Fibroblast of mammary gland (primary cell): ENCODE measurements around the gene CAPZB.

Experiments
- DNase-seq: peaks from one replicate; pipeline ENCODE4 v3.0.0-alpha.2; 2010; ENCODE audit warnings: low read depth
- H3K4me3 ChIP-seq: 2 replicates; pipeline ENCODE4 v1.5.1; 2011; ENCODE audit warnings: low read depth, mild to moderate bottlenecking, low read length, moderate library complexity; ENCODE audit not compliant: control insufficient read depth
- CTCF ChIP-seq: conservative IDR thresholded peaks from 2 replicates; pipeline ENCODE4 v1.5.1; 2011; ENCODE audit warnings: low read depth, low read length, inconsistent platforms; ENCODE audit not compliant: control insufficient read depth, insufficient read depth

Gene CAPZB

DNA sequence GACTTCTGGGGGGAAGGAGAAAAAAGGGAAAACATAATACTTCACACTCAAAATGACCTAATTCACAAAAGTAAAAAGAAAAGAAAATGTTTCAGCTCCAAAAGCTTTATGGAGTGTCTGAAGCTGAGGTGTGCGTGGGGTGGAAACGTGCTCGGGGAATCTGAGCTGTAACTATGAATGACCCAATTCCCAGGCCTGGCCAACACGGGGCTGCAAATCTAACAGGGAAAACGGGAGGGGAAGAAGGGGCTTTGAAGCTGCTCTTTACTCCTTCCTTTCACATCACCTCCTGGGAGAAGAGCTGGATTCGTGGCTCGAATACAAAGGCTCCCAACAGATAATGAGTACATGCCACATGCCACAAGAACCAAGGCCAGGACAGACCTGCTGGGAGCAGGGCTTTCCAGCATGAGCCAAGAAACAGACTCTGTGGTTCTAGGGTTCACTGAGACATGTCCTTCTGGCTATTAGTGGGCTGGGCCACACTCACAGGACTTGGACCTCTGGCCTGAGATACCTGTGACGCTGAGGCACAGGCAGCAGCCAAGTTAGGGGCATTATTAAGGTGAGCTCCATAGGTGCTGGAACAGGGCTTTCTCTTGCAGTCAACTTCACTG lies 121.7 kb downstream of the CAPZB start:
- no peak overlapping the region for H3K4me3 ChIP-seq
- DNase-seq, result no peak
- no peak for TF ChIP-seq CTCF

DNA sequence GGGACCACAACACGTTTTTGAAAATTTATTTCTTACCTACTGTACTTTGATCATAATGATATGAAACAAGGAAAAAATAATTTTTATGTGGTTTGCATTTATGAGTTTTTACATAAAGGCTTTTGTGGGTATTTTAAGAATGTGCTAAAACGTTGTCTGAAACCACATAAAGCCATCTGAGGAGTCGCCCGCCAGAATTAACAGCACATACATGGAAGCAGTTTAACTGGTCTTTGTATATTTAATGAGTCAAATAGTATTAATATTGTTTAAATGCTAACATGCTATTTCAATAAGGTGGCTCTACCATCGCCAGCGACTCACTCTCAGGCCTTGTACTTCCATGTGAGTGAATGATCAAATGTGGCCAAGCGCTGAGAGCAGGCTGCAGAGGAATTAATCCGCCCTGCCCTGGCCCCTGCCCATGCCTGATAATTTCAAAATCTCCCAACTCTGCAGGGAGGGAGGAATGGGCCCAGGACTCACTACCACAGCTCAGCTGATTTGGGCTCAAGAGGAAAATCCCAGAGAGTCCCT lies 123.7 kb downstream of the CAPZB start:
- DNase-seq, result peak; percentile 66
- H3K4me3 ChIP-seq, result no peak overlapping the region
- TF ChIP-seq CTCF, result no peak

GRCh38 chr1:19360843-19361610 lies 124.3 kb downstream of the CAPZB start:
- no peak overlapping the region for H3K4me3 ChIP-seq

DNA sequence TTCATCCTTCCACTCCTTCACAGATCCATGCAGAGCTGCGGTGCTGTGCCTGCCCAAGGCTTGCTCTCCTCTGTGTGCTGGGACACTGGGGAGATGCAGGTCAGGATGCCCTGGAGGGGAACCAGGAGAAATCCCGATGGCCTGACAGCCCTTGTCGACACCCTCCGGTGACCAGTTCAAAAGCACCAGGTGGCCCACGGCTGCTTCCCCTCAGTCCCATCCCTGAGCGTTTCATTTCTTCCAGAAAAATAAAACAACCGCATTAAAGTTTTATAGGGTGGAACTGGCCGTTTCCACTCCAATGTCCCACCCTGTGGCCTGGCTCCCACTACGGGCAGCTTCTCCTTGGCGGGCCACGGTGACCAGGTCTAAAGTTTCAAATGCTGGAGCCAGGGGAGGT lies 124.9 kb downstream of the CAPZB start:
- no peak overlapping the region for H3K4me3 ChIP-seq
- DNase-seq, result no peak
- no peak for TF ChIP-seq CTCF

More at GRCh38 chr1:19360843-19361610, 124.3 kb downstream of the CAPZB start:
- TF ChIP-seq CTCF, result no peak
- no peak for DNase-seq

DNA sequence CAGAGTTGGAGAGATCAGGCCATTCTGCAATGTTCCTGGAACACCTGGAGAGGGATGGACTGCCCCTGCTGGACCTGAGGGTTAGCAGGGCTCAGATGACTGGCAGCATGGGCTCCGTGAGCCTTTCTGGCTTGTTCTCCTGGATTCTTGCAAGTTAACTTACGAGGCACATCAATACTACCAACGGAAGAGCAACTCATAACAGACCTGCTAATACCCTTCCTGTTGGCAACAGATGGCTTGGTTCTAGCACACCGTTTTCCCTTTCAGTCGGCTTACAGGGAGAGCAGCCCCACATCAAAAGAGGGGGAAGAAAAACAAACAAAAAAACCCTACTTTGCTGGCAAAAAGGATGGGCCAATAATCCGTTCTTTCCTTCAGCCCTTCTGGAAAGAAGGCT lies 125.3 kb downstream of the CAPZB start:
- no peak for DNase-seq
- no peak for TF ChIP-seq CTCF
- H3K4me3 ChIP-seq, result no peak overlapping the region

DNA sequence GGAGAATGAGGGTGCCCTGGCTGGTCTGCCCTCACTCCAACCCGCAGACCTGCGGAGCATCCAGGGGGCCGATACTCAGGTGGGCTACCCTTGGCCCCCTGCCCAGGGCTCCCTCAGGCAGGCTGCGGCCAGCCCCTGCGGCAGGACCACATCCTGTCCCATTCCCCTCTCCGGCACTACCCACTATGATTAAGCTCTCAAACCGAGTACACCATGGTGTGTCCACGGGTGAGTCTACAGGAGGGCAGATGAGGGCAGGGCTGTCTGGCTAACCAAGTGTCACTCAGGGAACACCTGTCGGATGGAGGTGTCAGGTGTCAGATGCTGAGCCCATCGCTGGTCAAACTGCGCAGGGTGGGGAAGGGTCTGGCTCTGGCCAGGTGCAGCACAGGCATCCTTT lies 126.0 kb downstream of the CAPZB start:
- DNase-seq, result no peak
- no peak for TF ChIP-seq CTCF
- H3K4me3 ChIP-seq, result no peak overlapping the region

DNA sequence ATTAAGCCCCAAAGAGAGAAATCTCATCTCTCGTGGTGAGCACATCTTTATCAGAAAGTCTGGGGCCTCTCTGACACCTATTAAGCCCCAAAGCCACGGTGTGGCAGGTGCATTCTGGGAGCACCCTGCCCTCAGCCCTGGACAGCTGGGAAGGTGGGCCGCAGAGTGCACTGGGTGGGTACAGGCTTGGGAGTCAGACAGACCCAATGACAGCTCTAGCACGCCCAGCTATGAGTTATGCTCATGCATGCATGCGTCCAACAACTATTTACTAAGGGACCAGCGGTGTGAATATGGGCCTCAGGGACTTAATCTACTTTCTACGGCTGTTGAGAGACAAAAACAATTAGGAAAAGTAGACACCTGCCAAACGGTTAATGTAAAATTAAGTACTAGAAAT lies 126.6 kb downstream of the CAPZB start:
- no peak overlapping the region for H3K4me3 ChIP-seq
- no peak for TF ChIP-seq CTCF
- no peak for DNase-seq
